NK-92 (cell line): ENCODE results near the gene SUPV3L1.

Experiments
- DNase-seq: peaks from one replicate; lab custom pipeline; 2025; ENCODE audit not compliant: unreplicated experiment; lab: John Stamatoyannopoulos, UW

SUPV3L1 gene

DNA sequence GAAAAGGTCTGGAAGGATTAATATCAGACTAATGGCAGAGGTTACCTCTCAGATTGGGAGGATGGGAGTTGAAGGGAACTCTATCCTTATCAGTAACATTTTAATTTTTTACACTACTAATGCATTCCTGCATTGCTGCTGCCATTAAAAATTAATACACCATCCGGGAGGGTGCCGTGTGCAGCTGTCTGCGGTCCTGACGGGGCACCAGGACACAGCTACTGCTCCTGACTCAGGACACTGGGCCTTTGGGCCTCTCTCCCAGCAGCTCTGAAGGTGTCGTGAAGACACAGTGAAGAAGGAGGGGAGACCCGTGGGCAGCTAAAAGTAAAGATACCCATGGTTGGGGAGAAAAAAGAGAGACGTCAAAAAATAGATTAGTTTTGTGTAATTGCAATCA is 74.8 kb downstream of the SUPV3L1 start:
- no peak for DNase-seq
